Retinal pigment epithelial cell (primary cell): ENCODE results near the gene LPP.

Experiments used
- DNase-seq: peaks from one replicate; pipeline ENCODE4 v3.0.0-alpha.2; 2010; ENCODE audit warnings: low read depth
- H3K4me3 ChIP-seq: 2 replicates; pipeline ENCODE4 v1.5.1; 2011; ENCODE audit warnings: mild to moderate bottlenecking, low read length, control low read depth, moderate library complexity
- CTCF ChIP-seq: conservative IDR thresholded peaks from 2 replicates; pipeline ENCODE4 v1.5.1; 2011; ENCODE audit warnings: low read depth, low read length, control low read depth, inconsistent platforms

The LPP gene

GRCh38 chr3:188684276-188684675 is 530.3 kb downstream of the LPP start:
- no peak overlapping the region for H3K4me3 ChIP-seq
- no peak for TF ChIP-seq CTCF
- no peak for DNase-seq

- no peak overlapping the region for H3K4me3 ChIP-seq
- TF ChIP-seq CTCF = no peak
- no peak for DNase-seq
These were observed 531.8 kb downstream of the LPP start for GRCh38 chr3:188685789-188686188.

GRCh38 chr3:188686324-188686723 is 532.4 kb downstream of the LPP start:
- no peak for TF ChIP-seq CTCF
- no peak for DNase-seq
- no peak overlapping the region for H3K4me3 ChIP-seq

GRCh38 chr3:188687389-188687788 is 533.4 kb downstream of the LPP start:
- DNase-seq = no peak
- no peak overlapping the region for H3K4me3 ChIP-seq
- TF ChIP-seq CTCF = peak; percentile 47

GRCh38 chr3:188689101-188689574 is 535.2 kb downstream of the LPP start:
- H3K4me3 ChIP-seq = no peak overlapping the region
- no peak for DNase-seq
- no peak for TF ChIP-seq CTCF

GRCh38 chr3:188690064-188690463 is 536.1 kb downstream of the LPP start:
- DNase-seq = no peak
- no peak for TF ChIP-seq CTCF
- no peak overlapping the region for H3K4me3 ChIP-seq

GRCh38 chr3:188691004-188691403 is 537.0 kb downstream of the LPP start:
- no peak for TF ChIP-seq CTCF
- no peak for DNase-seq
- H3K4me3 ChIP-seq = no peak overlapping the region
